LNCaP clone FGC (cell line): Measurements from ENCODE around the gene NMRK2.

ENCODE experiments used
- DNase-seq: peaks from one replicate; pipeline ENCODE4 v3.0.0-alpha.2; 2011; ENCODE audit warnings: low read depth
- H3K4me3 ChIP-seq: 2 replicates; pipeline ENCODE4 v1.5.1; 2011; ENCODE audit warnings: mild to moderate bottlenecking, low read depth, low read length, control low read depth
- TF ChIP-seq, protein P1 (sequence below): IDR thresholded peaks from 2 replicates; pipeline ENCODE4 v1.5.1; 2012; ENCODE audit warnings: mild to moderate bottlenecking; ENCODE audit not compliant: control insufficient read depth, insufficient read depth; ENCODE audit errors: extremely low read depth

The NMRK2 gene

DNA sequence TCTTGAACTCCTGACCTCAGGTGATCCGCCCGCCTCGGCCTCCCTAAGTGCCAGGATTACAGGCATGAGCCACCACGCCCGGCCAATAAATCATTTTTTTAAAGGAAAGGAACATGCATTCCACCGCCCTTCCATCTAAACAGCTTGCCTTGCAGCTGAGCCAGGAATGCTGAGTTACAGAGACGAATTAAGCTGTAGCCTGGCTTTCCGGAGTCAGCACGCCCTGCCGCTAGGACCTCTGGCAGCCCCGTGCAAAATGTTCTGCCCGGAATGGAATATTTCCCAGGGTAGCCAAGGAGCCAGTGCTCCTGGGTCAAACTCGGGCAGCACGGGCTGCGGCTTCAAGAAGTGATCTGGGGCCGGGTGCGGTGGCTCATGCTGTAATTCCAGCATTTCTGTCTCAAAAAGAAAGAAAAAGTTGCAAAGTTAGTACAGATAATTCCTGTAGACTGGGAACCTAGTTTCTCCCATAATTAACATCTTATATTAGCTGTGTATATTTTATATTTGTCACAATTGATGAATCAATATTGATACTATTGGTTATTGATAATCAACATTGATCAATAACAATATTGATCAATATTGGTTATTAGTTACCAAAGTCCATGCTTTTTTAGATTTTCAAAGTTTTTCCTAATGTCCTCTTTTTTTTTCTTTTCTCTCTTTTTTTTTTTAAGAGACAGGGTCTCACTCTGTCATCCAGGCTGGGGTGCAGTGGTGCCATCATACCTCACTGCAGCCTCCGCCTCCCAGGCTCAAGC lies 33.2 kb upstream of the NMRK2 start:
- no peak overlapping the region for H3K4me3 ChIP-seq
- no peak for DNase-seq
- TF ChIP-seq, protein P1, sequence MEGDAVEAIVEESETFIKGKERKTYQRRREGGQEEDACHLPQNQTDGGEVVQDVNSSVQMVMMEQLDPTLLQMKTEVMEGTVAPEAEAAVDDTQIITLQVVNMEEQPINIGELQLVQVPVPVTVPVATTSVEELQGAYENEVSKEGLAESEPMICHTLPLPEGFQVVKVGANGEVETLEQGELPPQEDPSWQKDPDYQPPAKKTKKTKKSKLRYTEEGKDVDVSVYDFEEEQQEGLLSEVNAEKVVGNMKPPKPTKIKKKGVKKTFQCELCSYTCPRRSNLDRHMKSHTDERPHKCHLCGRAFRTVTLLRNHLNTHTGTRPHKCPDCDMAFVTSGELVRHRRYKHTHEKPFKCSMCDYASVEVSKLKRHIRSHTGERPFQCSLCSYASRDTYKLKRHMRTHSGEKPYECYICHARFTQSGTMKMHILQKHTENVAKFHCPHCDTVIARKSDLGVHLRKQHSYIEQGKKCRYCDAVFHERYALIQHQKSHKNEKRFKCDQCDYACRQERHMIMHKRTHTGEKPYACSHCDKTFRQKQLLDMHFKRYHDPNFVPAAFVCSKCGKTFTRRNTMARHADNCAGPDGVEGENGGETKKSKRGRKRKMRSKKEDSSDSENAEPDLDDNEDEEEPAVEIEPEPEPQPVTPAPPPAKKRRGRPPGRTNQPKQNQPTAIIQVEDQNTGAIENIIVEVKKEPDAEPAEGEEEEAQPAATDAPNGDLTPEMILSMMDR: no peak

DNA sequence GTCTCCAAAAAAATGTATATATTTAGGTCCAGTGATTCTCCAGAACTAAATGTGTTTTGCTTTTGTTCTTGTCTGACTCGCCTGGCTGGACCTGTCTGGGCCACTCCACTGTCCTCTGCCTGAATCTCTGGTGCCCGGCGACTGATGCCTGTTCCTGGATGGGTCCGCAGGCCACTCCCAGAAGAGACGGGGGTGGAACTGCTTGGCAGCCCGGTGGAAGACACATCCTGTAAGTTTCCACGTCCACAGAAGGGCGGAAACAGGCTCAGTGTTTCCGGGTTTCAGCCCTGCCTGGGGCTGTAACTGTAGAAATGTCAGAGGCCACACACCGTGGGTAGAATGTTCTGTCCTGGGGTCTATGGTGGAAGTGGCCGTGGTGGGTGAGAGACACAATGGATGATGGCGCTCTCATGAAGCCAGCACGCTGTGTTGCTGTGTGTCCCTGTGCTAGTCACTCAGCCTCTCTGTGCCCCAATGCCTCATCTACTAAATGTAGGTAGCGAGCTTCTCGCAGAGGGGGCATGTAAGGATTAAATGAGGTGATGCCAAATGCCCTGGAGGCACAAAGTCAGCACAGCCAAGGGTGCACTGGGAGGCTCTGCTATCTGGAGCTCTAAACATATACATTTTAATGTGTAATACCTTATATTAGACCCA lies 30.4 kb upstream of the NMRK2 start:
- TF ChIP-seq, protein P1: no peak
- no peak overlapping the region for H3K4me3 ChIP-seq
- no peak for DNase-seq

DNA sequence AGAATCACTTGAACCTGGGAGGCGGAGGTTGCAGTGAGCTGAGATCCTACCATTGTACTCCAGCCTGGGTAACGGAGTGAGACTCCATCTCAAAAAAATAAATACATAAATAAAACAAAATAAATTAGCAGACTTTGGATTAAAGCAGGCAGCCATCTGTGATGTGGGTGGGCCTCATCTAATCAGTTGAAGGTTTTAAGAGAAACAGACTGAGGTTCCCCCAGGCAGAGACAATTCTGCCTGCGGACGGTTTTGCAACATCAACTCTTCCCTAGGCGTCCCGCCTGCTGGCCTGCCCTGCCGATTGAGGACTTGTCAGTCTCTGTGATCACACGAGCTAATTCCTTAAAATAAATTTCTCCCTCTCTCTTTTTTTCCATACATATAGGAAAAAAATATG lies 28.6 kb upstream of the NMRK2 start:
- no peak for DNase-seq
- no peak overlapping the region for H3K4me3 ChIP-seq
- TF ChIP-seq, protein P1: no peak

DNA sequence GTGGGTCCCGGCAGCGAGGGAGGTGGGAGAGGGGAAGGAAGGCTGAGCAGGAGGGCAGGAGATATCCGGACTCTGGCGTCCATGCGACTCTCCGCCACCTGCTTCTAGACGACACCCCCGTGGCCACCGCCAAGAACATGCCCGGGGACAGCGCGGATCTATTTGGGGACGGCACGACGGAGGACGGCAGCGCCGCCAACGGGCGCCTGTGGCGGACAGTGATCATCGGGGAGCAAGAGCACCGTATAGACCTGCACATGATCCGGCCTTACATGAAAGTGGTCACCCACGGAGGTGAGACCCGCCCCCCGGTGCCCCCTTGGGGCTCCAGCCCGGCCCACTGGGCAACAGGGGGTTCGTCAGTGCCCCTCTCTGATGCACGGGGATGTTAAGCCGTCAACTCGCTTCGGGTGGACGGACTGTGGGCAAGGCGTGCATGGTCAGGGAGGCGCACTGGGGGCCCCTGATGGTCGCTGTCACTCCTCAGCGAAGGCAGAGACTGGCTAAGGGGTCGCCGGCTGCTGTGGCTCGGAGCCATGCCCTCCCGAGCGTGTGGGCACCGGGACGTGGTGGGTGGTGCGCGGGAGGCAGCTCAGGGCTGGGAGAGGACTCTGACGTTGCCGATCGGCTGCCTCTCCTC lies 25.1 kb upstream of the NMRK2 start:
- TF ChIP-seq, protein P1: no peak
- no peak overlapping the region for H3K4me3 ChIP-seq
- DNase-seq: no peak

DNA sequence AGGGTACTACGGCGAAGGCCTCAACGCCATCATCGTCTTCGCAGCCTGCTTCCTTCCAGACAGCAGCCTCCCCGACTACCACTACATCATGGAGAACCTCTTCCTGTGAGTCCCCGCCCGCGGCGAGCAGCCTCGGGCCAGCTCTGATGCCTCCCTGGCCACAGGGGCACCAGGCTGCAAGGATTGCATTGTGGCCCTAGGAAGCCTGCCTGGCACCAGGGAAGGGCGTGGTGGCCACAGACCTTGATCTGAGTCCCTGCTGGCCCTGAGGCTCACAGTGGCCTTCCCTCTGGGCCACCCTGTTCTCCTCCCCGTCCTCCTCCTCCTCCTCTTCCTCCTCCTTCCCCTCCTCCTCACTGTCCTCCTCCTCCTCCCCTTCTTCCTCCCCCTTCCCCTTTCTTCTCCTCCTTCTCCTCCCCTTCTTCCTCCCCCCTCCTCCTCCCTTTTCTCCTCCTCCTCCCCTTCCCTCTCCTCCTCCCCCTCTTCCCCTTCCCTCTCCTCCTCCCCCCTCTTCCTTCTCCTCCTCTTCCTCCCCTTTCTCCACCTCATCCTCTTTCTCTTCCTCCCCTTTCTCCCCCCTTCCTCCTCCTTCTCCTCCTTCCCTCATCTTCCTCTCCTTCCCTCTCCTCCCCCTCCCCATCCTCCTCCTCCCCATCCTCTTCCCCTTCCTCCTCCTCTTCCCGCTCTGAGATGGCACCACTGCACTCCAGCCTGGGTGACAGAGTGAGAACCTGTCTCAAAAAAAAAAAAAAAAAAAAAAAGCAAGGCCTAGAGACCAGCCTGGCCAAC lies 24.4 kb upstream of the NMRK2 start:
- TF ChIP-seq, protein P1: no peak
- H3K4me3 ChIP-seq: no peak overlapping the region
- no peak for DNase-seq

DNA sequence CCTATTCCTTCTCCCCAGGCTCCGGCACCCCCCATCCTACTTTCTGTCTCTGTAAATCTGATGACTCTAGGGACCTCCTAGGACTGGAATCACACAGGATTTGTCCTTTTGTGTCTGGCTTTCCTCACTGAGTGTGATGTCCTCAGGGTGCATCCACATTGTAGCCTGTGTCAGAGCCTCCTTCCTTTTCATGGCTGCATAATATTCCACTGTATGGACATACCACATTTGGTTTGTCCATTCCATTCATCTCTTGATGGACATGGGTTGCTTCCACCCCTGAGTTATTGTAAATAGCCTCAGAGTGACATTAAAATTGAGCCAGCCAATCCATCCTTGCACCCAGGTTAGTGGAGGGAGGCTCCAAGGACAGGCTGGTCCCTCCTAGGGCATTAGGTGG lies 22.8 kb upstream of the NMRK2 start:
- DNase-seq: no peak
- H3K4me3 ChIP-seq: no peak overlapping the region
- TF ChIP-seq, protein P1: no peak
